ENCODE results near the gene YWHAB. TPM values are rescaled to one million over a fixed set of nuclear protein-coding genes. Genes with fewer than 3 reads are reported as not detected.

Gene YWHAB
- total and polyA plus RNA-seq, 2 of the 4 experiments (the other 2 are of a cell fraction) = 78.0 to 102 TPM

- peaks cover 14% of the 10 kb centered on the region; the same call in 1 of the 2 replicates for H4K20me1 ChIP-seq (ENCODE audit: insufficient read depth, low read length)
- no peak for TF ChIP-seq ELK1 (IDR thresholded peaks at IDR 0.05; ENCODE audit: borderline replicate concordance, low read depth, low read length)
- TF ChIP-seq RAD21 (IDR thresholded peaks at IDR 0.05; ENCODE audit: low read length) = no peak
- no peak overlapping the region for H3K23ac ChIP-seq (ENCODE audit: low read depth, low read length)
- H2BK20ac ChIP-seq (ENCODE audit: low read depth, low read length) = no peak overlapping the region
- peaks cover 46 to 65% of the 10 kb centered on the region in 2 experiments for H3K79me1 ChIP-seq (ENCODE audit: low read depth in 1 of 2, low read length in 2 of 2)
- no CpG with 5 or more reads among the region's 4 CpGs for WGBS, 2 experiments (ENCODE audit: extremely low coverage in 2 of 2, insufficient read length in 1 of 2)
- no peak overlapping the region for H3K56ac ChIP-seq (ENCODE audit: extremely low read depth, insufficient read depth, low read length)
- DNase-seq (no peak), ATAC-seq (ENCODE audit: low read depth) (no peak)
- H4K8ac ChIP-seq (ENCODE audit: low read depth in 2 of 2, low read length in 2 of 2) = no peak overlapping the region
- no peak overlapping the region for H3K14ac ChIP-seq (replicated peaks; ENCODE audit: low read depth, low read length)
- no peak overlapping the region for H3K27ac ChIP-seq (ENCODE audit: insufficient read depth, low read length)
- no peak overlapping the region for H2BK15ac ChIP-seq (ENCODE audit: low read depth, low read length)
- POLR2A ChIA-PET (ENCODE audit: unreplicated experiment) = no interaction called here
- H2AFZ ChIP-seq (replicated peaks; ENCODE audit: low read length, poor library complexity) = no peak overlapping the region
- no peak overlapping the region for H4K5ac ChIP-seq (ENCODE audit: low read depth, low read length)
- no peak overlapping the region for H2BK5ac ChIP-seq (ENCODE audit: low read depth, low read length, poor library complexity, severe bottlenecking)
- dilution Hi-C loops (cut with HindIII; ENCODE audit: low sequenced_read_pairs, unreplicated experiment) = no loop called here
- no peak overlapping the region for H3K9ac ChIP-seq (ENCODE audit: low read depth, low read length)
- H3K9me3 ChIP-seq (ENCODE audit: control insufficient read depth, insufficient read depth, low read length) = no peaks in the 10 kb centered on the region
- H2AK5ac ChIP-seq (ENCODE audit: low read depth, low read length) = no peak overlapping the region
- no peaks in the 10 kb centered on the region for H3K27me3 ChIP-seq (ENCODE audit: control insufficient read depth, insufficient read depth, low read length)
- CTCF ChIA-PET = no interaction called here
- H3K4me2 ChIP-seq (ENCODE audit: low read depth, low read length) = no peak overlapping the region
- in situ Hi-C loops (cut with MboI; ENCODE audit: low sequenced_read_pairs) = no loop called here
- no peak overlapping the region for H3K4me3 ChIP-seq (ENCODE audit: insufficient read depth, low read depth, low read length)
- H4K91ac ChIP-seq (ENCODE audit: insufficient read depth, low read depth, low read length) = no peak overlapping the region
- H3K4me1 ChIP-seq (ENCODE audit: control insufficient read depth, insufficient read depth, low read length) = peaks cover 5% of the 10 kb centered on the region
- intact Hi-C loops (cut with micrococcal nuclease) = no loop called here
- H3K36me3 ChIP-seq (ENCODE audit: control insufficient read depth, insufficient read depth, low read length) = peaks cover 47% of the 10 kb centered on the region
- H3K4ac ChIP-seq (ENCODE audit: low read depth, low read length) = no peak overlapping the region
- no peak overlapping the region for H3K18ac ChIP-seq (ENCODE audit: low read depth, low read length)
- no peak overlapping the region for H2BK120ac ChIP-seq (ENCODE audit: low read depth, low read length)
- BruUV-seq (replicated peaks) = no TSS peak
- H3K9me1 ChIP-seq (ENCODE audit: insufficient read depth, low read length) = peaks cover 8% of the 10 kb centered on the region
- no peak overlapping the region for H2AK9ac ChIP-seq (replicated peaks; ENCODE audit: low read depth, low read length, poor library complexity)
These were observed 69.8 kb downstream of the YWHAB start for GRCh38 chr20:44955270-44955669.

Data from IMR-90 (cell line).